B cell (primary cell): ENCODE results near the gene GATAD2A.

Experiments used
- CTCF ChIP-seq: fragments of 200-600 bp; IDR thresholded peaks from one replicate; pipeline ENCODE4 v1.8.0; 2022; ENCODE audit warnings: antibody characterized with exemption, mild to moderate bottlenecking
- EZH2 ChIP-seq: IDR thresholded peaks from 2 replicates; pipeline ENCODE4 v1.6.1; 2012; ENCODE audit warnings: borderline replicate concordance, low read depth, mild to moderate bottlenecking, moderate library complexity, low read length; ENCODE audit not compliant: insufficient read depth, poor library complexity, severe bottlenecking

GRCh38 chr19:19433666-19434213 lies 28.3 kb downstream of the GATAD2A start:
- no peak for TF ChIP-seq CTCF
- TF ChIP-seq EZH2: no peak
